NB4 (cell line): Measurements from ENCODE around the gene ERCC2.

Experiments used
- DNase-seq: peaks from one replicate; pipeline ENCODE4 v3.0.0; 2010; ENCODE audit warnings: low read depth
- H3K4me3 ChIP-seq: one replicate; pipeline ENCODE4 v1.5.1; 2011; ENCODE audit warnings: mild to moderate bottlenecking, low read depth, low read length, moderate library complexity
- MYC ChIP-seq: IDR thresholded peaks from 2 replicates; pipeline ENCODE4 v1.6.1; 2011; ENCODE audit warnings: low read depth, low read length
- POLR2A ChIP-seq: IDR thresholded peaks from 2 replicates; pipeline ENCODE4 v1.6.1; 2011; ENCODE audit warnings: mild to moderate bottlenecking; ENCODE audit not compliant: insufficient read length; ENCODE audit errors: extremely low read depth
- TF ChIP-seq, protein P1 (sequence below): IDR thresholded peaks from one replicate; pipeline ENCODE4 v1.5.1; 2012; ENCODE audit warnings: low read depth, low read length
- TF ChIP-seq, protein P2 (sequence below): IDR thresholded peaks from 2 replicates; pipeline ENCODE4 v1.6.1; 2011; ENCODE audit warnings: low read depth, low read length

ERCC2 gene

DNA sequence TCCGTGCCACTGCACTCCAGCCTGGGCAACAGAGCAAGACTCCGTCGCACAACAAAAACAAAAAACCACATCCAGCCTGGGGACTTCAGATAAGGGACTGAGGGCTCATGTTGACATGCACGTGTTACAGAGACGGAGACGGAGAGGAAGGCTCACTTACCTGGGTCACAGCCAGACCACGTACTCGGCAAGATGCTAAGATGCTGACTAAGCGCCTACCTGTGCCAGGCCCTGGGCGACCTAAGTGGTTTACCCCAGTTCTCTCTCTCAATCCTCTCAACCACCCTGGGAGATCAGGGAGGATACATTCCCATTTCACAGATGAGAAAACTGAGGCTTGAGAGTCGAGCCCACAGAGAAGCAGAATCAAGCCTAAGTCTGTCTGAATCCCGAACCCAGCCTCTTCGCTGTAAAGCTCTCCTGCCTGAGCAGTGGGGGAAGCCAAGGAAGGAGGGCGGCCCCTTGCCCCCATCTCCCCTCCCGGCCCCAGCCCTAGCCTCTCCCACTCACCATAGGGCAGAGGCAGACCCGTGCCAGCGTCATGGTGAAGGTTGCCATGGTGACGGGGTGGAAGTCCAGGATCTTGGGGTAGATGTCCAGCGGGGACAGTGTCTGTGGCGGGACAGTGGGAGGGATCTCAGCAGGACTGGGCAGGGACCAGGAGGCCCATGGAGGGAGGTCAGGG is 13.5 kb downstream of the ERCC2 start:
- no peak for DNase-seq

DNA sequence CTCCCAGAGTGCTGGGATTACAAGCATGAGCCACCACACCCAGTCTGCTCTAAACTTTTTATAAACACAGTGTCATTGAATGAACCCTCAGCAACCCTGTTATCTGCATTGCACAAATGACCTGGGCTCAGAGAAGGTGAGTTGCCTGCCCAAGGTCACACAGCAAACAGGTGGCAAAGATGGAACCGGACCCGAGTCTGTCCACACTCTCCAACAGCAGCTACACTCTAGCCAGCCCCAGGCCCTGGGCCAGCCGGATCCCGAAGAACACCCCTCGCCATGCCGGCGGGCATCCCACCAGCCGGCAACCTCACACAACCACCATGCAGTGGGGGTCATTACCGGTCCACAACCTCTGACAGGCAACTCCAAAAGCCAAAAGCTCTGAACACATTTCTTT is 14.5 kb downstream of the ERCC2 start:
- no peak overlapping the region for H3K4me3 ChIP-seq
- TF ChIP-seq POLR2A (no peak), MYC (no peak)
- TF ChIP-seq, protein P1, sequence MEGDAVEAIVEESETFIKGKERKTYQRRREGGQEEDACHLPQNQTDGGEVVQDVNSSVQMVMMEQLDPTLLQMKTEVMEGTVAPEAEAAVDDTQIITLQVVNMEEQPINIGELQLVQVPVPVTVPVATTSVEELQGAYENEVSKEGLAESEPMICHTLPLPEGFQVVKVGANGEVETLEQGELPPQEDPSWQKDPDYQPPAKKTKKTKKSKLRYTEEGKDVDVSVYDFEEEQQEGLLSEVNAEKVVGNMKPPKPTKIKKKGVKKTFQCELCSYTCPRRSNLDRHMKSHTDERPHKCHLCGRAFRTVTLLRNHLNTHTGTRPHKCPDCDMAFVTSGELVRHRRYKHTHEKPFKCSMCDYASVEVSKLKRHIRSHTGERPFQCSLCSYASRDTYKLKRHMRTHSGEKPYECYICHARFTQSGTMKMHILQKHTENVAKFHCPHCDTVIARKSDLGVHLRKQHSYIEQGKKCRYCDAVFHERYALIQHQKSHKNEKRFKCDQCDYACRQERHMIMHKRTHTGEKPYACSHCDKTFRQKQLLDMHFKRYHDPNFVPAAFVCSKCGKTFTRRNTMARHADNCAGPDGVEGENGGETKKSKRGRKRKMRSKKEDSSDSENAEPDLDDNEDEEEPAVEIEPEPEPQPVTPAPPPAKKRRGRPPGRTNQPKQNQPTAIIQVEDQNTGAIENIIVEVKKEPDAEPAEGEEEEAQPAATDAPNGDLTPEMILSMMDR: no peak
- TF ChIP-seq, protein P2, sequence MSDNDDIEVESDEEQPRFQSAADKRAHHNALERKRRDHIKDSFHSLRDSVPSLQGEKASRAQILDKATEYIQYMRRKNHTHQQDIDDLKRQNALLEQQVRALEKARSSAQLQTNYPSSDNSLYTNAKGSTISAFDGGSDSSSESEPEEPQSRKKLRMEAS: no peak
- DNase-seq: no peak

More for the DNA sequence above, 13.5 kb downstream of the ERCC2 start:
- TF ChIP-seq, protein P2: no peak
- no peak overlapping the region for H3K4me3 ChIP-seq

DNA sequence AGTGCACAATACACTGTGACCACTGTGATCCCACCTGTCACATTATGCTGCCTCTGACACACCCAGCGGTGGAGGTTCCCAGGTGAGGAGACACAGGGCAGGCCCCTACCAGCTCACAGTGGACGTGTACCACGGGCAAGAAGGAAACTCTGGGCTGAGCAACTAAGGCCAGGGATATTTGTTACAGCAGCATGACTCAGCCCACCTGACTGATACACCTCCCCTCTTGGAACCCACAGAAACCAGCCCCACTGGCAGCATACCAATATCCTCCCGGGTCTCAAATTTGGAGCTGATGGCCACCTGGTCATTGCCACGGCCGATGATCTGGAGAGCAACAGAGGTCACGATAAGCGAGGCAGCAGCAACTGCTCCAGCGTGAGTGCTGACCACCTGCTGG is 15.0 kb downstream of the ERCC2 start:
- H3K4me3 ChIP-seq: no peak overlapping the region
- no peak for TF ChIP-seq MYC
- TF ChIP-seq, protein P2: no peak
- TF ChIP-seq POLR2A: no peak
- TF ChIP-seq, protein P1: no peak
- DNase-seq: no peak

DNA sequence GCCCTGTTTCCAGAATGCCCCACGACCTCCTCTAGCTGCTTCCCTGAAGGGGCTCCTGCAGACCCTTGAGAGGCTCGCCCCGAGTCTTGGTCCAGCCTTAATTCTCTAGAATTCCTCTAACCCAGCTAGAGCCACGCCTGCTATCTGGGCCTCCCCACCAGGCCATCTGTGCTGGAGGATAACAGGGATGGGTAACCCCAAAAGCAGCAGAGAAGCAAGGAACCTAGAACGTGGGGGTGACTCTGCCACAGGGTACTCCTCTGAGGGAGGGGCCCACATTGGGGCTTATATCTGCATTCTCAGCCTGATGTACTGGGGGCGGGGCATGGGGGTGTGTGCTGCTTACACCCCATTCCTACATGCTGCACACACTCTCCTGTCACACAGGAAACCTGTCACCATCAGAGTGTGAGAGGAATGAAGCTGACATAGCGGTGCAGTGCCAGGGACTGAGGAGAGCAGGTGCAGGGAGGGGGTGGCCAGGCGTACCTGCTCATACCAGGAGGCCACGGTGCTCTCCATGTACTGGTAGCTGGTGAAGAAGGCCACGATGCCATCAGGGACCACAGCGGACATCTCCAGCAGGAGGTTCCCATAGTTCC is 16.0 kb downstream of the ERCC2 start:
- DNase-seq: no peak
- TF ChIP-seq MYC: no peak
- TF ChIP-seq, protein P2: no peak
- TF ChIP-seq, protein P1: no peak
- no peak overlapping the region for H3K4me3 ChIP-seq

DNA sequence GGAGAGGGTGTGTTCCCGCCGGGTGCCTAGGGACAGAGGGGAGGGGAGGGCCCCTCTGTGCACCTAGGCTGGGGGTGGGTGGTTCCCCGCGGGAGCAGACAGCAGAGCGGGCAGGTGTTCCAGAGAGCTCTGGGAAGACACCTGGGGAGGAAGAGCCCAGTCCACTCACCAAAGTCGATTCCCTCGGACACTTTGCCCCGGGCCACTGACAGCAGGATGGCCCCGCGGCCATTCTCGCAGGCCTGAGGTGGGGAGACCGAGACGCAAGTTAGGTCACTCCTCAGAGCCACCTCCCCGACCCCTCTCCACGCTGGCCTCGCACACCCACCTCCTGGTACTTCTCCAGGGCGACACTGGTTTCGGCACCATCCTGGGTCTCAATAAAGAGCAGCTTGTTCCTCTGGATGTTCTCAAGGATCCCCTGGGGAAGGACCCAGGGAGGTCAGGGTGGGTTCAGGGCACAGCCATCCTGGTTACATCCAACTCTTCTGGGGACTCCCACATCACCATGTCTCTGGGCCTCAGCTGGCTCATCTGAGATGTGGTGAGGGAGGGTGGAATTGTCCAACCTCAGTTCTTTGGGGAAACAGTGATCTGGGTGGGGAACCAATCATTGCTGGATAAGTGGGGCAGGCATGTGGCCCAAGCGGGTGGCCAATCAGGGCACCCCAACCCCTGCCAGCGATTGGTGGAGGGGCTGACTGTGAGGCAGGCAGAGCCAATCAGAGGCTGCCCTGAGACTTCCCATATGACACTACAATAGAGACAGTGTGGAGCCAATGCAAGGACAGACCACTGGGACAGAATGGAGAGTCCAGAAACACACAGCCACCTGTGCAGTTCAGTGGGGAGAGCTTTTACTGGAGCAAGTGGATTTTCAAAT is 17.2 kb downstream of the ERCC2 start:
- H3K4me3 ChIP-seq: no peak overlapping the region
- TF ChIP-seq, protein P1: no peak
- TF ChIP-seq, protein P2: no peak
- TF ChIP-seq MYC (no peak), POLR2A (no peak)
- peak; percentile 21 for DNase-seq

DNA sequence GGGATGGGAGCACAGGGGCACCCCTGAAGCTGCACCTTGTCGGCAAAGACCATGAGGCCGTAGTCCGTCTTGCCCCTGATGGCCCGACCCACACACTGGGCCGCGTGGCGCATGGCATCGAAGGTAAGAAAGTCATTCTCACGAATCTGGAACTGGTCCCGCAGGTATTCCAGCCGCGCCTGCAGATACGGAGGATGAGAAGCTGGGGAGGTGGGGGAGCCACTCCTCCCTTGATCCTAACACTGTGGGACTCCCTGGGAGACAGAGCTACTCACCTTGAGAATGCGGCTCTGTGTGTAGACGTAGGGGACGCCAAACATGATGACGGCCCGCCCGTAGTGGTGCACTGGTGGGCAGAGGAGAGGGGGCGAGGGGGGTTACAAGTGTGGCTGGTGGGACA is 17.9 kb downstream of the ERCC2 start:
- no peak overlapping the region for H3K4me3 ChIP-seq
- DNase-seq: no peak
- TF ChIP-seq MYC (no peak), POLR2A (no peak)
- TF ChIP-seq, protein P2: no peak
- TF ChIP-seq, protein P1: no peak
